ENCODE data around the gene PSMB7.

The PSMB7 gene

DNA sequence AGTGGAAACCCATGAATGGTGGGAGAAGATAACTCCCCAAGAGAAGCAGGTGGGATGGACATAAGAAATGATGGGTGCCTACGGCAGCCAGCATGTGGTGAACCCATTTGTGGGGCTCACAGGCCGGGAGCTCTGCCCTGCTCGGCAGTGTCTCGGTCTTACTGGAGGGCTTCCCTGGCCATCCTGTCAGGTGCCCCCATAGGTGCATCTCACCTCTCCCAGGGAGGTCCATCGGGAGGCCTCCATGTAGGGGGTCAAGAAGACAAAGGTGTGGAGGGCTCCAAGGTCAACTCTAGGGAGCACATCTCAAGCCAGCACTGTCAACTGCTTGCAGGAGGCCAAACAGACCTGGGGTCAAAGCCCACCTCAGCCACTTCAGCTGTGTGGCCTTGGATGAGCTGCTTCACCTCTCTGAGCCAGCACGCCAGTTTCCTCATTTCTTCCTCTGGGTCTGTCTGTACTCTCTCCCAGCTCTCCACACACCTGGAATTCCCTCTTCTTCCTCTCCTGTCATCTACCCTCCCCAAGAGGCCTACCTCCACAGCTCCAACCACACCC, 24.5 kb upstream of the PSMB7 start:
- no peak for TF ChIP-seq ZNF501 (tag by site-specific recombination; IDR thresholded peaks at IDR 0.05)
- no peak for TF ChIP-seq ZNF76 (tag by site-specific recombination; IDR thresholded peaks at IDR 0.05; ENCODE audit: borderline replicate concordance, low read depth)
- TF ChIP-seq YY2 (tag by site-specific recombination; IDR thresholded peaks at IDR 0.05), result no peak
- TF ChIP-seq, protein P1, sequence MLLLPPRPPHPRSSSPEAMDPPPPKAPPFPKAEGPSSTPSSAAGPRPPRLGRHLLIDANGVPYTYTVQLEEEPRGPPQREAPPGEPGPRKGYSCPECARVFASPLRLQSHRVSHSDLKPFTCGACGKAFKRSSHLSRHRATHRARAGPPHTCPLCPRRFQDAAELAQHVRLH (tag by site-specific recombination; IDR thresholded peaks at IDR 0.05), result no peak
- ChIA-PET POLR2A (no interaction called here), CTCF (interaction anchor here (0.7 kb wide), 1 partner anchor 253 kb away, joined by 4 read pairs; no protein-coding TSS in a partner anchor)

DNA sequence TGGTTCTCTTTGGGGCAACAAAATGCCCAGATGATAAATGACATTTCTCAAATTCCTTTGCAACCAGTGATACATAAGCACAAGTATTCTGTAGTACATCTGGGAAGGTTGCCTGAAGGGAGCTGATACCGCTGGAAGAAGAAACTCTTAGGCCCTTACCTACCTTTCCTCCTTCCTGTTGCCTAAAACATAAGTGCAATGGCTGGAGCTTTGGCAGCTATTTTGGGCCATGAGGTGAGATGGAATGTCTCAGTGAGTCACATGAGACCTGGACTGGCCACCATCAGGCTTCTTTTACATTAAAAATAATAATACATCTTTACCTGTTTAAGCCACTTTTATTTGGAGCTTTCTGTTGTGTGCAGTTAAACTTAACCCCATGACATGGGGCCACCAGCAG, 23.8 kb upstream of the PSMB7 start:
- TF ChIP-seq SETDB1 (IDR thresholded peaks at IDR 0.05; ENCODE audit: insufficient read length, low read length) (peak; percentile 57), ZNF146 (tag by site-specific recombination; IDR thresholded peaks at IDR 0.05) (no peak)
- TF ChIP-seq, protein P2, sequence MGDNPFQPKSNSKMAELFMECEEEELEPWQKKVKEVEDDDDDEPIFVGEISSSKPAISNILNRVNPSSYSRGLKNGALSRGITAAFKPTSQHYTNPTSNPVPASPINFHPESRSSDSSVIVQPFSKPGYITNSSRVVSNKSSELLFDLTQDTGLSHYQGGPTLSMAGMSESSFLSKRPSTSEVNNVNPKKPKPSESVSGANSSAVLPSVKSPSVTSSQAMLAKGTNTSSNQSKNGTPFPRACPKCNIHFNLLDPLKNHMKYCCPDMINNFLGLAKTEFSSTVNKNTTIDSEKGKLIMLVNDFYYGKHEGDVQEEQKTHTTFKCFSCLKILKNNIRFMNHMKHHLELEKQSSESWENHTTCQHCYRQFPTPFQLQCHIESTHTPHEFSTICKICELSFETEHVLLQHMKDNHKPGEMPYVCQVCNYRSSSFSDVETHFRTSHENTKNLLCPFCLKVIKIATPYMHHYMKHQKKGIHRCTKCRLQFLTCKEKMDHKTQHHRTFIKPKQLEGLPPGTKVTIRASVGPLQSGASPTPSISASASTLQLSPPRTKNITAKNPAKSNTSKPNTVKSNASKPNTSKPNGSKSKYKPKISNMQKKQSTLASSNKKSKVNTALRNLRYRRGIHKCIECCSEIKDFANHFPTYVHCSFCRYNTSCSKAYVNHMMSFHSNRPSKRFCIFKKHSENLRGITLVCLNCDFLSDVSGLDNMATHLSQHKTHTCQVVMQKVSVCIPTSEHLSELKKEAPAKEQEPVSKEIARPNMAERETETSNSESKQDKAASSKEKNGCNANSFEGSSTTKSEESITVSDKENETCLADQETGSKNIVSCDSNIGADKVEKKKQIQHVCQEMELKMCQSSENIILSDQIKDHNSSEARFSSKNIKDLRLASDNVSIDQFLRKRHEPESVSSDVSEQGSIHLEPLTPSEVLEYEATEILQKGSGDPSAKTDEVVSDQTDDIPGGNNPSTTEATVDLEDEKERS (tag by site-specific recombination; IDR thresholded peaks at IDR 0.05), result peak; percentile 87
- no peaks in the 10 kb centered on the region for H3K9me3 ChIP-seq (ENCODE audit: control insufficient read depth, insufficient read depth, low read depth, low read length)
- no peaks in the 10 kb centered on the region for H3K36me3 ChIP-seq (ENCODE audit: control insufficient read depth in 2 of 2, insufficient read depth in 1 of 2, low read length in 2 of 2)
- H3K27ac ChIP-seq (ENCODE audit: extremely low read depth, low read depth, low read length), result no peak overlapping the region
- ChIA-PET POLR2A (no interaction called here), CTCF (interaction anchor here (0.7 kb wide), 1 partner anchor 252 kb away, joined by 4 read pairs; no protein-coding TSS in a partner anchor)
- H3K4me3 ChIP-seq (ENCODE audit: low read depth, low read length), result no peak overlapping the region
- no peaks in the 10 kb centered on the region for H3K4me1 ChIP-seq (ENCODE audit: control insufficient read depth, insufficient read depth, low read length)

More for the DNA sequence above, 24.5 kb upstream of the PSMB7 start:
- H3K36me3 ChIP-seq (ENCODE audit: control insufficient read depth in 2 of 2, insufficient read depth in 1 of 2, low read length in 2 of 2), result no peaks in the 10 kb centered on the region
- H3K4me1 ChIP-seq (ENCODE audit: control insufficient read depth, insufficient read depth, low read length), result no peaks in the 10 kb centered on the region
- H3K9me3 ChIP-seq (ENCODE audit: control insufficient read depth, insufficient read depth, low read depth, low read length), result no peaks in the 10 kb centered on the region
- H3K27ac ChIP-seq (ENCODE audit: extremely low read depth, low read depth, low read length), result no peak overlapping the region
- H3K4me3 ChIP-seq (ENCODE audit: low read depth, low read length), result no peak overlapping the region

DNA sequence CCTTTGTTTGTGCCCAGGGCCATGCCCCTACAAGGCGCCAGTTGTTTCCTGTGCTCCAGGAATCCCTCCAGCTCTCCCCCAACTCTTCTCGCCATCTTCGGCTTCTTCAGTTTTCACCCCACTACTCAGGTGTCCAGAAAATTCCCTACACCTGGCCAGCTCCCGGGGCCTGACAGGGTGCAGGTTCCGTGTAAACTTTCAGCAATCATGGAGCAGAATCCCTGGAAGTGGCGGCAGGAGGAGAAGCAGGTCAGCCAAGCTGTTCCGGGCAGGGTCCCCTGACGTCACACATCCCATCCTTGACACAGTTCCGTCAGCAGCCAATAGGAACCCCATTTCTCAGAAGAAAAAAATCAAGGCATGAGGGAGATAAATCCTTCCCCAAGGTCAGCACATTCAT, 22.8 kb upstream of the PSMB7 start:
- H3K4me3 ChIP-seq (ENCODE audit: low read depth, low read length), result no peak overlapping the region
- CTCF ChIA-PET, result interaction anchor here (0.6 kb wide), 1 partner anchor 467 kb away, joined by 3 read pairs; no protein-coding TSS in a partner anchor
- no peak overlapping the region for H3K27ac ChIP-seq (ENCODE audit: extremely low read depth, low read depth, low read length)
- no peaks in the 10 kb centered on the region for H3K4me1 ChIP-seq (ENCODE audit: control insufficient read depth, insufficient read depth, low read length)
- no peaks in the 10 kb centered on the region for H3K9me3 ChIP-seq (ENCODE audit: control insufficient read depth, insufficient read depth, low read depth, low read length)
- POLR2A ChIA-PET, result no interaction called here
- TF ChIP-seq ZNF701 (tag by site-specific recombination; IDR thresholded peaks at IDR 0.05) (no peak), MYNN (tag by site-specific recombination; IDR thresholded peaks at IDR 0.05; ENCODE audit: borderline replicate concordance) (no peak), ZBTB8A (tag by site-specific recombination; IDR thresholded peaks at IDR 0.05) (no peak), ZNF404 (tag by site-specific recombination; IDR thresholded peaks at IDR 0.05) (no peak), OVOL3 (tag by site-specific recombination; IDR thresholded peaks at IDR 0.05) (no peak), WT1 (tag by site-specific recombination; IDR thresholded peaks at IDR 0.05) (no peak), SP2 (tag by site-specific recombination; IDR thresholded peaks at IDR 0.05) (no peak), MZF1 (tag by site-specific recombination; IDR thresholded peaks at IDR 0.05; ENCODE audit: borderline replicate concordance) (no peak), ZNF776 (tag by site-specific recombination; IDR thresholded peaks at IDR 0.05; ENCODE audit: borderline replicate concordance) (no peak), ZNF10 (tag by site-specific recombination; IDR thresholded peaks at IDR 0.05) (no peak), OSR2 (tag by site-specific recombination; IDR thresholded peaks at IDR 0.05) (no peak), ZNF548 (tag by site-specific recombination; IDR thresholded peaks at IDR 0.05) (no peak), ZNF155 (tag by site-specific recombination; IDR thresholded peaks at IDR 0.05) (no peak), HOXA7 (CRISPR knock-in tag; IDR thresholded peaks at IDR 0.05; ENCODE audit: borderline replicate concordance) (no peak), ZNF324 (tag by site-specific recombination; IDR thresholded peaks at IDR 0.05) (no peak), ZBTB20 (tag by site-specific recombination; IDR thresholded peaks at IDR 0.05) (no peak)
- TF ChIP-seq, protein P3, sequence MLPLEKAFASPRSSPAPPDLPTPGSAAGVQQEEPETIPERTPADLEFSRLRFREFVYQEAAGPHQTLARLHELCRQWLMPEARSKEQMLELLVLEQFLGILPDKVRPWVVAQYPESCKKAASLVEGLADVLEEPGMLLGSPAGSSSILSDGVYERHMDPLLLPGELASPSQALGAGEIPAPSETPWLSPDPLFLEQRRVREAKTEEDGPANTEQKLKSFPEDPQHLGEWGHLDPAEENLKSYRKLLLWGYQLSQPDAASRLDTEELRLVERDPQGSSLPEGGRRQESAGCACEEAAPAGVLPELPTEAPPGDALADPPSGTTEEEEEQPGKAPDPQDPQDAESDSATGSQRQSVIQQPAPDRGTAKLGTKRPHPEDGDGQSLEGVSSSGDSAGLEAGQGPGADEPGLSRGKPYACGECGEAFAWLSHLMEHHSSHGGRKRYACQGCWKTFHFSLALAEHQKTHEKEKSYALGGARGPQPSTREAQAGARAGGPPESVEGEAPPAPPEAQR (tag by site-specific recombination; IDR thresholded peaks at IDR 0.05), result no peak
- TF ChIP-seq, protein P4, sequence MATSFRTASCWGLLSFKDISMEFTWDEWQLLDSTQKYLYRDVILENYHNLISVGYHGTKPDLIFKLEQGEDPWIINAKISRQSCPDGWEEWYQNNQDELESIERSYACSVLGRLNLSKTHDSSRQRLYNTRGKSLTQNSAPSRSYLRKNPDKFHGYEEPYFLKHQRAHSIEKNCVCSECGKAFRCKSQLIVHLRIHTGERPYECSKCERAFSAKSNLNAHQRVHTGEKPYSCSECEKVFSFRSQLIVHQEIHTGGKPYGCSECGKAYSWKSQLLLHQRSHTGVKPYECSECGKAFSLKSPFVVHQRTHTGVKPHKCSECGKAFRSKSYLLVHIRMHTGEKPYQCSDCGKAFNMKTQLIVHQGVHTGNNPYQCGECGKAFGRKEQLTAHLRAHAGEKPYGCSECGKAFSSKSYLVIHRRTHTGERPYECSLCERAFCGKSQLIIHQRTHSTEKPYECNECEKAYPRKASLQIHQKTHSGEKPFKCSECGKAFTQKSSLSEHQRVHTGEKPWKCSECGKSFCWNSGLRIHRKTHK (tag by site-specific recombination; IDR thresholded peaks at IDR 0.05), result no peak
- TF ChIP-seq, protein P5, sequence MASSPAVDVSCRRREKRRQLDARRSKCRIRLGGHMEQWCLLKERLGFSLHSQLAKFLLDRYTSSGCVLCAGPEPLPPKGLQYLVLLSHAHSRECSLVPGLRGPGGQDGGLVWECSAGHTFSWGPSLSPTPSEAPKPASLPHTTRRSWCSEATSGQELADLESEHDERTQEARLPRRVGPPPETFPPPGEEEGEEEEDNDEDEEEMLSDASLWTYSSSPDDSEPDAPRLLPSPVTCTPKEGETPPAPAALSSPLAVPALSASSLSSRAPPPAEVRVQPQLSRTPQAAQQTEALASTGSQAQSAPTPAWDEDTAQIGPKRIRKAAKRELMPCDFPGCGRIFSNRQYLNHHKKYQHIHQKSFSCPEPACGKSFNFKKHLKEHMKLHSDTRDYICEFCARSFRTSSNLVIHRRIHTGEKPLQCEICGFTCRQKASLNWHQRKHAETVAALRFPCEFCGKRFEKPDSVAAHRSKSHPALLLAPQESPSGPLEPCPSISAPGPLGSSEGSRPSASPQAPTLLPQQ (tag by site-specific recombination; IDR thresholded peaks at IDR 0.05), result no peak
- no peaks in the 10 kb centered on the region for H3K36me3 ChIP-seq (ENCODE audit: control insufficient read depth in 2 of 2, insufficient read depth in 1 of 2, low read length in 2 of 2)

All from HEK293 (cell line).